Type B pancreatic cell (in vitro differentiated cells): ENCODE measurements around the gene AKIP1. TPM values are rescaled to one million over a fixed set of nuclear protein-coding genes. Genes with fewer than 3 reads are reported as not detected.
A peak's percentile ranks its signal among the peaks of the same experiment; 100 is the strongest.
"Not testable (repeated sequence)": the region's sequence is repeated elsewhere in the genome, so short reads cannot be mapped to it uniquely, and the experiment has no call there.

Experiments
- DNase-seq: peaks from one replicate; pipeline ENCODE4 v3.0.0; 2021; ENCODE audit warnings: mixed read lengths; ENCODE audit not compliant: unreplicated experiment; ENCODE audit errors: extremely low spot score
- H3K27ac Mint-ChIP-seq: 2 replicates; pipeline ENCODE4 v1.8.0; 2021; ENCODE audit warnings: mild to moderate bottlenecking, mixed read lengths
- H3K27me3 Mint-ChIP-seq: 2 replicates; pipeline ENCODE4 v1.8.0; 2021; ENCODE audit warnings: mixed read lengths
- H3K36me3 Mint-ChIP-seq: 2 replicates; pipeline ENCODE4 v1.8.0; 2021; ENCODE audit warnings: mixed read lengths
- H3K4me1 Mint-ChIP-seq: one replicate; pipeline ENCODE4 v1.8.0; 2021; ENCODE audit warnings: mixed read lengths; ENCODE audit not compliant: unreplicated experiment
- H3K4me3 Mint-ChIP-seq: 2 replicates; pipeline ENCODE4 v1.8.0; 2021; ENCODE audit warnings: mild to moderate bottlenecking, mixed read lengths
- H3K9me3 Mint-ChIP-seq: 2 replicates; pipeline ENCODE4 v1.8.0; 2021; ENCODE audit warnings: mixed read lengths
- total RNA-seq: library from RNA; stranded (reverse); gene quantifications from 2 replicates; pipeline ENCODE4 v1.2.1, GENCODE V29; 2021; ENCODE audit warnings: low replicate concordance
- TF ChIP-seq, protein P1 (sequence below): fragments of 200-600 bp; sonication (generic); conservative IDR thresholded peaks from 2 replicates; pipeline ENCODE4 v1.5.0; 2021; ENCODE audit warnings: antibody characterized with exemption, mild to moderate bottlenecking

AKIP1 gene
- total RNA-seq, 1 donor from 2014 or later = 16.5 TPM

DNA sequence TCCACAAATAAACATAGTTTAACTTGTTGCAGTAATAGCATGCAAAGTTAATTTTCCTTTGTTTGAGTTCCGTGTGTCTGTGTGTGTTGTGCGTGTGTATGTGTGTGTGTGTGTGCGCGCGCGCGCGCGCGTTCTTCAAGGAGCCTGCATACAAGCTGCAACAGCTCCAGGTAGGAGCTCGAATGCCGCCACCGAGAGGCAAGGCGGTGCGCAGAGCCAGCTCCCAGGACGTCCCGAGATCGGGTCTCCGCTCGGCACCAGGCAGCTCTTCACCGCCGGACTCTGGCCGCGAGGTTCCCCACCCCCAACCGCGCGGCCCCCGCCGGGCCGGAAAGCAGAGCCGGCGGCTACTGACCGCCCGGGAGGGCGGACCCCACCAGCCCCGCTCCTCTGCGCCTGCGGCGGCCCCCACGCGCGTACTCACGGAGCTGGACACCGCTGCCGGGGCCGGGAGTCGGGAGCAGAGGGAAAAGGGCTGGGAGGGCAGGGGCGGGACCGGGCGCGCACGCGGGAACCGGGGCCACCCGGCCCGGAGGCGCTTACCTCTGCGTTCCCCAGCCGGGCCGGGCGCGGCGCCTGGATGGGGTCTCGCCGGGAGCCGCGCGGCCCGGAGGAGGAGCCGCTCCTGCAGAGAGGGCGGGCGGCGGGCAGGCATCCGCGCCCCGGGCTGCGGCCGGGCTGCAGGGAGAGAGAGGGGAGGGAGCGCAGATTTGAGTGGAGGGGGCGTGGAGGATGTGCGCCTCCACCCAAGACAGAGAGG, 40.4 kb upstream of the AKIP1 start:
- TF ChIP-seq, protein P1, sequence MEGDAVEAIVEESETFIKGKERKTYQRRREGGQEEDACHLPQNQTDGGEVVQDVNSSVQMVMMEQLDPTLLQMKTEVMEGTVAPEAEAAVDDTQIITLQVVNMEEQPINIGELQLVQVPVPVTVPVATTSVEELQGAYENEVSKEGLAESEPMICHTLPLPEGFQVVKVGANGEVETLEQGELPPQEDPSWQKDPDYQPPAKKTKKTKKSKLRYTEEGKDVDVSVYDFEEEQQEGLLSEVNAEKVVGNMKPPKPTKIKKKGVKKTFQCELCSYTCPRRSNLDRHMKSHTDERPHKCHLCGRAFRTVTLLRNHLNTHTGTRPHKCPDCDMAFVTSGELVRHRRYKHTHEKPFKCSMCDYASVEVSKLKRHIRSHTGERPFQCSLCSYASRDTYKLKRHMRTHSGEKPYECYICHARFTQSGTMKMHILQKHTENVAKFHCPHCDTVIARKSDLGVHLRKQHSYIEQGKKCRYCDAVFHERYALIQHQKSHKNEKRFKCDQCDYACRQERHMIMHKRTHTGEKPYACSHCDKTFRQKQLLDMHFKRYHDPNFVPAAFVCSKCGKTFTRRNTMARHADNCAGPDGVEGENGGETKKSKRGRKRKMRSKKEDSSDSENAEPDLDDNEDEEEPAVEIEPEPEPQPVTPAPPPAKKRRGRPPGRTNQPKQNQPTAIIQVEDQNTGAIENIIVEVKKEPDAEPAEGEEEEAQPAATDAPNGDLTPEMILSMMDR = no peak
- H3K4me1 Mint-ChIP-seq = peaks cover 40% of the 10 kb centered on the region
- peak overlapping the region; percentile 83 for H3K27ac Mint-ChIP-seq
- peak overlapping the region; percentile 95 for H3K4me3 Mint-ChIP-seq
- no peaks in the 10 kb centered on the region for H3K9me3 Mint-ChIP-seq
- H3K36me3 Mint-ChIP-seq = no peaks in the 10 kb centered on the region
- no peaks in the 10 kb centered on the region for H3K27me3 Mint-ChIP-seq
- peak; percentile 82 for DNase-seq

DNA sequence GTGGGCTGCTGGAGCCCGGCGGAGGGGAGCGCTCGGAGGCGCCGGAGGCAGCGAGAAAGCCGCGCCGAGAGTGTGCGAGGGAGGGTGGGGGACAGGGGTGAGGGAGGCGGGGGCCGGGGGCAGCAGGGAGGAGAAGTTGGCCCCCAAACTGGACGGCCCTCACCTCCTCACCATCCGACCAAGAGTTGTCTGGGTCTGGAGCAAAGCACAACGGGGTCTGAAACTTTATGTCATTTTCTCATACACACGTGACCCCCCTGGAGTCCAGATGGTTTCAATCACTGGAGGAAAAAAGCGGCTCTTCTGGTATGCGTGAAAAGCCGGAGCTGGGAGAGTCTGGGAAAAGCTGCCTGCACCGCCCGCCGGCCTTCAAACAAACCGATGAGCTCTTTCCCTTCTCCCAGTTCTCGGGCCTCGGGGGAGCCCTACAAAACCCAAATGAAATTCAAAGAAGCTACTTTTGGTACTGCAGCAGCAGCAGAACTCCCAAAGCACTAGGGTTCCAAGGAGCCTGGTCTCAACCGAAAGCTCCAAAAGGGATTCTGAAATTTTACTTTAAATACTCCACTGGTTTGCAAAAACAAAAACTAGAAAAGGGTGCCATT, 39.7 kb upstream of the AKIP1 start:
- DNase-seq = peak; percentile 83
- H3K36me3 Mint-ChIP-seq = no peaks in the 10 kb centered on the region
- peaks cover 38% of the 10 kb centered on the region for H3K4me1 Mint-ChIP-seq
- TF ChIP-seq, protein P1 = no peak
- H3K4me3 Mint-ChIP-seq = peak overlapping the region; percentile 88
- peak overlapping the region; percentile 70 for H3K27ac Mint-ChIP-seq
- H3K27me3 Mint-ChIP-seq = no peaks in the 10 kb centered on the region
- no peaks in the 10 kb centered on the region for H3K9me3 Mint-ChIP-seq

DNA sequence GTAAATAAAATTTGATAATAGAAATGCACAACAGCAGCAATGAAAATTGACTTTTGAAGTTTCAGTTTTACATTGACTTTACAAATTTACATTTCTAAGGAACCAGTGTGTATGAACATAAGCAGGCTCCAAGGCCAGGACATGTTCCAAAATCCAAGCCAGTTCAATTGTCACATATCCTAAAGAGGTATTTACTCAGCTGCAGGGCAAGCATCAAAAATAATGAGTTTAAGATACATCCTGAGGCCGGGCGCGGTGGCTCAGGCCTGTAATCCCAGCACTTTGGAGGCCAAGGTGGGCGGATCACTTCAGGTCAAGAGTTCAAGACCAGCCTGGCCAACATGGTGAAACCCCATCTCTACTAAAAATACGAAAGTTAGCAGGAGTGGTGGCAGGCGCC, 39.0 kb upstream of the AKIP1 start:
- no peak for DNase-seq
- peaks cover 32% of the 10 kb centered on the region for H3K4me1 Mint-ChIP-seq
- no peaks in the 10 kb centered on the region for H3K36me3 Mint-ChIP-seq
- no peaks in the 10 kb centered on the region for H3K27me3 Mint-ChIP-seq
- H3K27ac Mint-ChIP-seq = peak overlapping the region; percentile 70
- H3K9me3 Mint-ChIP-seq = no peaks in the 10 kb centered on the region
- TF ChIP-seq, protein P1 = no peak
- peak overlapping the region; percentile 88 for H3K4me3 Mint-ChIP-seq

GRCh38 chr11:8873741-8874405, 37.1 kb upstream of the AKIP1 start:
- no peak overlapping the region for H3K4me3 Mint-ChIP-seq

GRCh38 chr11:8878771-8879170, 32.2 kb upstream of the AKIP1 start:
- TF ChIP-seq, protein P1 = no peak
- no peak for DNase-seq
- Mint-ChIP-seq H3K36me3 (no peaks in the 10 kb centered on the region), H3K27ac (no peak overlapping the region), H3K4me1 (peaks cover 7% of the 10 kb centered on the region), H3K4me3 (no peak overlapping the region), H3K9me3 (no peaks in the 10 kb centered on the region), H3K27me3 (no peaks in the 10 kb centered on the region)

More at GRCh38 chr11:8873741-8874405, 37.1 kb upstream of the AKIP1 start:
- Mint-ChIP-seq H3K4me1 (peaks cover 18% of the 10 kb centered on the region), H3K9me3 (no peaks in the 10 kb centered on the region), H3K36me3 (no peaks in the 10 kb centered on the region), H3K27ac (no peak overlapping the region), H3K27me3 (no peaks in the 10 kb centered on the region)
- no peak for DNase-seq
- TF ChIP-seq, protein P1 = no peak

DNA sequence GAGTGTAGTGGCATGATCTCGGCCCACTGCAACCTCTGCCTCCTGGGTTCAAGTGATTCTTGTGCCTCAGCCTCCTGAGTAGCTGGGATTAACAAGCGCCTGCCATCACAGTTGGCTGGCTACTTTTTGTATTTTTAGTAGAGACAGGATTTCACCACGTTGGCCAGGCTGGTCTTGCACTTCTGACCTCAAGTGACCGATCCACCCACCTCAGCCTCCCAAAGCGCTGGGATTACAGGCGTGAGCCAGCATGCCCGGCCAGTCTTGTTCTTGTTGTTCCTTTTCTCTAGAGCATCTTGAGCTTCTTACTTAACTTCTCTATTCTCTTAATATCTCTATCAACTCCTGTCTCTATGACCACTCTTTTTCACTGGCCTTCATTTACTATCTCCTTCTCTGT, 29.4 kb upstream of the AKIP1 start:
- DNase-seq, H3K36me3 Mint-ChIP-seq, H3K4me1 Mint-ChIP-seq, H3K27ac Mint-ChIP-seq, H3K4me3 Mint-ChIP-seq, H3K9me3 Mint-ChIP-seq, H3K27me3 Mint-ChIP-seq: not testable (repeated sequence)
